Prostate gland (tissue), 2 donors: Measurements from ENCODE around the gene WDR31.
A peak's percentile ranks its signal among the peaks of the same experiment; 100 is the strongest.

Source experiments
- POLR2A ChIP-seq: fragments of 450-650 bp; IDR thresholded peaks from one replicate; pipeline ENCODE4 v1.6.1; 2016; ENCODE audit warnings: antibody characterized with exemption, mild to moderate bottlenecking
- POLR2AphosphoS5 ChIP-seq: sonication (generic); formaldehyde crosslinking; IDR thresholded peaks from one replicate; pipeline ENCODE4 v1.6.1; 2017; ENCODE audit warnings: antibody characterized with exemption
- TF ChIP-seq, protein P1 (sequence below), 4 experiments: fragments of 200-600 bp in 2 of 4; fragments of 450-650 bp in 2 of 4; sonication (generic) in 2 of 4; IDR thresholded peaks; 1 replicate in 3 of 4; 2 replicates in 1 of 4; pipeline ENCODE4 v1.5.1; 2016 to 2019; ENCODE audit warnings: antibody characterized with exemption in 4 of 4, mild to moderate bottlenecking in 2 of 4, moderate library complexity in 2 of 4

- TF ChIP-seq POLR2A = no peak
- TF ChIP-seq, protein P1, sequence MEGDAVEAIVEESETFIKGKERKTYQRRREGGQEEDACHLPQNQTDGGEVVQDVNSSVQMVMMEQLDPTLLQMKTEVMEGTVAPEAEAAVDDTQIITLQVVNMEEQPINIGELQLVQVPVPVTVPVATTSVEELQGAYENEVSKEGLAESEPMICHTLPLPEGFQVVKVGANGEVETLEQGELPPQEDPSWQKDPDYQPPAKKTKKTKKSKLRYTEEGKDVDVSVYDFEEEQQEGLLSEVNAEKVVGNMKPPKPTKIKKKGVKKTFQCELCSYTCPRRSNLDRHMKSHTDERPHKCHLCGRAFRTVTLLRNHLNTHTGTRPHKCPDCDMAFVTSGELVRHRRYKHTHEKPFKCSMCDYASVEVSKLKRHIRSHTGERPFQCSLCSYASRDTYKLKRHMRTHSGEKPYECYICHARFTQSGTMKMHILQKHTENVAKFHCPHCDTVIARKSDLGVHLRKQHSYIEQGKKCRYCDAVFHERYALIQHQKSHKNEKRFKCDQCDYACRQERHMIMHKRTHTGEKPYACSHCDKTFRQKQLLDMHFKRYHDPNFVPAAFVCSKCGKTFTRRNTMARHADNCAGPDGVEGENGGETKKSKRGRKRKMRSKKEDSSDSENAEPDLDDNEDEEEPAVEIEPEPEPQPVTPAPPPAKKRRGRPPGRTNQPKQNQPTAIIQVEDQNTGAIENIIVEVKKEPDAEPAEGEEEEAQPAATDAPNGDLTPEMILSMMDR (IDR thresholded peaks at IDR 0.05) = peak in 3 of 4 experiments; percentile 35 to 67 (median 62)
- peak; percentile 17 for TF ChIP-seq POLR2AphosphoS5
Observed at GRCh38 chr9:113309204-113309813, 30.8 kb downstream of the WDR31 start.
